Activated CD4-positive, alpha-beta T cell treated with anti-CD3 and anti-CD28 coated beads for 4 hours (primary cell): ENCODE measurements around the gene LARGE1.
A peak's percentile ranks its signal among the peaks of the same experiment; 100 is the strongest.

Experiments
- DNase-seq, 2 donors: peaks; one replicate each; pipeline ENCODE4 v3.0.0-alpha.2; 2020

The LARGE1 gene

DNA sequence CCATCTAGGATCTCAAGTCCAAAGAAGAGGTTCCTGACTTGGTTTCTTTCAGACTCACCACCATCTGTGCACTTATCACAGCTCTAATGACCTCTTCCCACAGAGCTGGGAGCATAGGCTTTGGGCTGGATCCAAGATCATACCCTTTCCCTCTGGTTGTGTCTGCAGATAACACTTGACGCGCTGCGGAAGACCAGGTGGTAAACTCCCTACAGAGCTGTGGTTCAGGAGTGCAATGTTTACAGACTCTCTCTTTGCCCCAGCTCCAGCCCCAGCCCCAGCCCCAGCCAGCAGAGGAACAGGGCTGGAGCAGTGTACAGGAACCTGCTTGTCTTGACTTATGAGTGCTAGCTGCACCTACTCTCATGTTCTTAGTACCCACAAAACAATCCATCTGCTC is 587.7 kb downstream of the LARGE1 start:
- DNase-seq, result no peak

- no peak for DNase-seq
Measured at GRCh38 chr22:33331017-33331416, 589.3 kb downstream of the LARGE1 start.

GRCh38 chr22:33330534-33330933 is 589.7 kb downstream of the LARGE1 start:
- DNase-seq, result no peak

GRCh38 chr22:33329398-33329797 is 590.9 kb downstream of the LARGE1 start:
- no peak for DNase-seq

GRCh38 chr22:33328789-33329296 is 591.4 kb downstream of the LARGE1 start:
- DNase-seq, result no peak

DNA sequence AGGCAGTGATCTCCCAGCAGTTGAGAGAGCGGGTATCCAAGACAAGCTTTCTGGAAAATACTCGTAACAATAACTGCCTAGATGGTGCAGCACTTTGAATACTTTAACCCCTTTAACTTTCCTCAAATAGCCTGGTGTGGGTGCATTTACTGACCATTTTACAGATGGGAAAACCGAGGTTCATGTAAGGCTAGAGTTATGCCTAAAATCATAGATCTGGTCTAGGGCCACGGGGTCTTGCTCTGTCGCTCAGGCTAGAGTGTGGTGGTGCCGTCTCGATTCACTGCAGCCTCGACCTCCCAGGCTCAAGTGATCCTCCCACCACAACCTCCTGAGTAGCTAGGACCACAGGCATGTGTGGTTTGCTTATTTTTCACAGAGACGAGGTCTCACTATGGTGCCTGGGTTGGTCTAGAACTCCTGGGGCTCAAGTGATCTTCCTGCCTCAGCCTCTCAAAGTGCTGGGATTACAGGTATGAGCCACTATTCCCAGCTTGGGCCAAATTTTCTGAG is 592.9 kb downstream of the LARGE1 start:
- no peak for DNase-seq

GRCh38 chr22:33326540-33327295 is 593.6 kb downstream of the LARGE1 start:
- no peak for DNase-seq

DNA sequence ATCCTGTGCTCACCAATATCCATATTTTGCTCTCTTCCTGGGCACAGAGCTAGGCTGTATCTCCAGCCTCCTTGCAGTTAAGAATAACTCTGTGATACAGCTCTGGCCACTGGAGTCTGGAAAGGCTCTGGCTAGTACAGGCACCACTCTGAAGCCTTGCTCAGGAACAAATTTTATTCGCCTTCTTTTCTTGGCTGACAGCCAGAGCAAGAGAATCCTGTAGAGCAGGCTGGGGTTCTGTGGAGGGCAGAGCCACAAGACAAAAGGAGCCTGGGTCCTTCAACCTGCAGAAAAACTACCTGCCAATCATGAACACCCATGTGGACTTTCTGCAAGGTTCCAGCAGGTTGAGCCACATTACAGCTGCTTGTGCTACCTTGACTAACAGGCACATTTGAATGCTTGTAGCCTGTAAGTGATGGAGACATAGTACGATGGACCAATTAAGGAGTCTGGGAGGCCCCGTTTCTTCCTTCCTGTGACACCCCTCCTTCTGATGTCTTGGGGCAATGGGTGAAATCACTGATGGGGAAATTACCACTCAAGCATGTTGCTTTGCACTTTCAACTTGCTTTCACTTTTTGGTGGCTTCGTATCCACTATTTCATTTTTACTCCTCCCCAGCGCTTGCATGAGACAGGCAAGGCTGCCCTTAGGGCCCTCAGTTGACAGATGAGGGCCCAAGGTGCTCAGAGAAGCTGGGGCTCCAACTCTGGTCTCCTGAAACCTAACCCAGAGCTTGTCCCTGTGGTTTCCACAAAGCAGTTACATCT is 594.9 kb downstream of the LARGE1 start:
- DNase-seq, result no peak

GRCh38 chr22:33324228-33324627 is 596.0 kb downstream of the LARGE1 start:
- DNase-seq, result no peak

GRCh38 chr22:33321466-33321865 is 598.8 kb downstream of the LARGE1 start:
- no peak for DNase-seq

GRCh38 chr22:33315954-33316353 is 604.3 kb downstream of the LARGE1 start:
- DNase-seq, result no peak

DNA sequence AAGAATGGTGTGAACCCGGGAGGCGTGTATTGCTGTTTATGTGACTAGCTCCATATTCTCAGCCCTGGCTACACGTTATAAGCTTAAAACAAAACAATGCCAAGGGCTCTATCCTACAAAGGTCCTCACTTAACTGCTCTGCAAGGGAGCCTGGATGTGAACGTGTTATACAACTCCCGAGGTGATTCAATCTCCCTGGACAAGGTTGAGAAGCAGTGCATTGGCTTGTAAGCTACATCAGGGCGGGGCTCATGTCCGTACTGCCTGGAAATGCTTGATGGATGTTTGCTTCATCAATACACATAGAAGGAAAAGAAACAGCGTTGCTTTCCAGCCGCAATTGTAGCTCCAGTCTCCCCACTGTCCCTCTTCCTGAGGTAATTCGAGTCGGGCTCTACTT is 605.2 kb downstream of the LARGE1 start:
- no peak for DNase-seq

DNA sequence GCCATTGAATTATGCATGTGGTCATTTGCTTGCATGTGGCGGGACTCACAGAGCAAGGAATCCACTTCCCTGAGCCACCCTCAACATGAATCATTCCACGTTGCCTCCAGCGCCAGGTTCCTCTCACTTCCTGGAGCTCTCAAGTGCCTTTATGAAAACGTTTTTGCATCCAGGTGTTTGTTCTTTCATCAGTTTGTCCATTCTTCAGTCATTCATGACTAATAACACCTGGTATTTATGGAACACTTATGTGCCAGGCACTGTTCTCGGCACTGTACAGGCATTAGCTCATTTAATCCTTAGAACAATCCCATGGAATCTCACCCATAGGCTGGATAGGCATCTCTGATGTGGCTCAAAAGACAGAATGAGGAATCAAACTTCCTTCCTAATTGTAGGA is 606.0 kb downstream of the LARGE1 start:
- DNase-seq, result no peak

GRCh38 chr22:33303099-33303498 is 617.2 kb downstream of the LARGE1 start:
- no peak for DNase-seq

DNA sequence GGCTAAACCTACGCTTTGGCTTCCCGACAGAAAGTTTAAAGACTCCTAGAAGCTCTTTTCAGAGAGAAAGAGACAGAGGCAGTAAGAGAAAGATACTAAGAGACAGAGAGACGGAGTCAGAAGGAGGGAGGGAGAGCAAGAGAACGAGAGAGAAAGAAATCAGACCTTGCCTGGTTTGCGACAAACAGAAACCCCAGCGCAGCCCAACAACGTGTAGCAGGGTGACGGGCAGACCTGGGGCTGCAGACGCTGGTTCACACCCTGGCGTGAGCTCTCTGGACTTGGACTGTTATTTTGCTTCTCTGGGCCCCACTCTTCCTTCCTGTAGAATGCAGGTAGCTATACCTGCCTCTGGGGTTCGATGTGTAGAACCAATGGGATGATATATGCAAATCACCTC is 617.7 kb downstream of the LARGE1 start:
- no peak for DNase-seq

GRCh38 chr22:33302049-33302545 is 618.2 kb downstream of the LARGE1 start:
- DNase-seq, result peak; percentile 7 to 13

DNA sequence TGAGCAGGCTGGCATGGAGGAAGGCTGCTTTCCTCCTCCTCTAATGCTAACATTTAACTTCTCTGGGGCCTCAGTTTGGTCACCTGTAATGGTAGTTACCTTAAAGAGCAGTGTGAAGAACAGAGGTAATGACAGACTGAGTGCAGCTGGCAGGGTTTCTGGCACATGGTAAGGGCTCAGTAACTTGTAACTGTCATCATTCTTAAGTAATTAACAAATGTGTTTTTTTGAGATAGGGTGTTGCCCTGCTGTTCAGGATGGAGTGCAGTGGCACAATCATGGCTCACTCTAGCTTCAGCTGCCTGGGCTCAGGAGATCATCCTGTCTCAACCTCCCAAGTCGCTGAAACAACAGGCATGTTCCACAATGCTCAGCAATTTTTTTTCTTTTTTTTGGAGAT is 620.1 kb downstream of the LARGE1 start:
- DNase-seq, result no peak

DNA sequence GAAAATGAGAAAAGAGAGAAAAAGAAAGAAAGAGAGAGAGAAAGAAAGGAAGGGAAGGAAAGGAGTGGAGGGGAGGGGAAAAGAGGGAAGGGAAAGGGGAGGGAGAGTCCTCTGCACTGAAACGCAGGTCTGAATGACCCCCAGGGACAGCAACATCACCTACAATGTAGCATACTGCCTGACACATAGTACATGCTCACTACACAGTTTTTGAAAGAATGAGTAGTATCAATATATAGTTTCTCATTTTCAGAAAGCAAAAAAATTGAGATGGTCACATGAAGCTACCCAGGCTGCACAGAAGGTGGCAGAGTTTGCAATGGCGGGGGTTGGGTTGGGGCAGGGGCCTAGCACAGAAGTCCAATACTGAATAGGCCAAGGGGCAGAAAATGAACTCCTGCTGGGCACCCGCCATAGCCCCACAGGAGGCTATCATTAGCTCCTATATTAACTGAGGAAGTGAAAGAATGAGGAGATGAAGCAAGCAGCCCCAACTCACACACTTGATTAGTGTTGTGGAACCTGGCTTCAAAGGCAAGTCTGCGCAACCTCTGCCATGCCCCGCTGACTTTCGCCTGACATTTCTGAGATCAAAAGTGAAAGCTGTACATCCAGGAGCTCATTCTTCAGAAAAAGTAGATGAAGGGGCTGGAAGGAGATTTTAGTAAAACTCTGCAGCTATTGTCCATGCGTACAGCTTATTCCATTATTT is 620.9 kb downstream of the LARGE1 start:
- DNase-seq, result no peak

- DNase-seq, result no peak
Measured at GRCh38 chr22:33296941-33297340, 623.3 kb downstream of the LARGE1 start.

- no peak for DNase-seq
Measured at GRCh38 chr22:33288078-33288477, 632.2 kb downstream of the LARGE1 start.

DNA sequence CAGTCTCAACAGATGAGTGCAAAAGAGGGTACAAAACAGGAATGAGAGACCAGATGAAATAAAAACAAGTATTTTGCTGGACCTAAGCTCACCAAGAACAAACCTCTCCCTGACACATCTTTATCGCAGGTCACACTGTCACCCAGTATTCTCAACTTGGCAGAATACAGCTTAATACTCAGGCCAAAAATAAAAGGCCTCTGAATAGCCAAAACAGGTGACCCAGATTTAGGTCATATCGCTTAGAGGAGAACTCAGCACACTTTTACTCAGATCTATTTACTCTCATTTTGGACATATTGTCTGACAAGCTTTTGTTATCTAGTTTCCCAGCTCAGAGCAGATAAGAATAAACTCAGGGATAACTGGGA is 645.2 kb downstream of the LARGE1 start:
- DNase-seq, result no peak

GRCh38 chr22:33274214-33275072 is 645.8 kb downstream of the LARGE1 start:
- no peak for DNase-seq
